OCI-LY7 (cell line): ENCODE results near the gene FREM3. TPM values are rescaled to one million over a fixed set of nuclear protein-coding genes. Genes with fewer than 3 reads are reported as not detected.

ENCODE experiments used
- BruUV-seq: library from RNA; stranded (reverse); fragments of 400-500 nt; replicated peaks from 2 replicates; lab custom pipeline; 2021; lab: Mats Ljungman, UMichigan
- CTCF ChIA-PET: fragments of 300-600 bp; sonication (Branson Sonifier 250); formaldehyde crosslinking; loops from one replicate; lab custom pipeline; 2022; ENCODE audit warnings: antibody characterized with exemption; ENCODE audit not compliant: unreplicated experiment; lab: Charles Lee
- POLR2A ChIA-PET: fragments of 300-600 bp; sonication (Branson Sonifier 250); formaldehyde crosslinking; loops from one replicate; lab custom pipeline; 2022; ENCODE audit warnings: antibody characterized with exemption; lab: Charles Lee
- DNase-seq: peaks from one replicate; pipeline ENCODE4 v3.0.0-alpha.2; 2015; ENCODE audit warnings: low spot score
- H2AFZ ChIP-seq: fragments of 200-600 bp; sonication (generic), shearing (Covaris generic); 2 replicates; pipeline ENCODE4 v1.6.1; 2014; ENCODE audit warnings: mild to moderate bottlenecking, antibody characterized with exemption, low read length, moderate library complexity
- H3K27ac ChIP-seq: fragments of 200-600 bp; sonication (generic); 2 replicates; pipeline ENCODE4 v1.5.1; 2014; ENCODE audit warnings: mixed run types, low read depth, mild to moderate bottlenecking, moderate library complexity, low read length, inconsistent platforms; ENCODE audit not compliant: poor library complexity, severe bottlenecking
- H3K36me3 ChIP-seq: fragments of 200-600 bp; sonication (generic); 2 replicates; pipeline ENCODE4 v1.6.1; 2014; ENCODE audit warnings: mild to moderate bottlenecking, antibody characterized with exemption, low read length, moderate library complexity, mixed read lengths; ENCODE audit not compliant: insufficient read depth
- H3K4me1 ChIP-seq: fragments of 200-600 bp; sonication (generic); 2 replicates; pipeline ENCODE4 v1.5.1; 2014; ENCODE audit warnings: mild to moderate bottlenecking, low read length; ENCODE audit not compliant: insufficient read depth, poor library complexity, severe bottlenecking
- H3K4me2 ChIP-seq: fragments of 200-600 bp; sonication (generic); 2 replicates; pipeline ENCODE4 v1.6.1; 2014; ENCODE audit warnings: mild to moderate bottlenecking, low read length
- H3K4me3 ChIP-seq: fragments of 200-600 bp; sonication (generic); 2 replicates; pipeline ENCODE4 v1.5.1; 2014; ENCODE audit warnings: mild to moderate bottlenecking, low read depth, low read length; ENCODE audit not compliant: poor library complexity, severe bottlenecking
- H3K79me2 ChIP-seq: fragments of 200-600 bp; sonication (generic); 2 replicates; pipeline ENCODE4 v1.6.1; 2016; ENCODE audit warnings: low read depth, mild to moderate bottlenecking, low read length, moderate library complexity, mixed read lengths; ENCODE audit not compliant: insufficient read depth
- H3K9me2 ChIP-seq: fragments of 200-600 bp; sonication (generic); 2 replicates; pipeline ENCODE4 v1.6.1; 2016; ENCODE audit warnings: mild to moderate bottlenecking, low read length, mixed read lengths; ENCODE audit not compliant: insufficient read depth
- H3K9me3 ChIP-seq: fragments of 200-600 bp; sonication (generic); 2 replicates; pipeline ENCODE4 v1.6.1; 2014; ENCODE audit warnings: mild to moderate bottlenecking, mixed run types, low read length, mixed read lengths
- H4K20me1 ChIP-seq: fragments of 200-600 bp; sonication (generic); 2 replicates; pipeline ENCODE4 v1.6.1; 2014; ENCODE audit warnings: mild to moderate bottlenecking, antibody characterized with exemption, low read length, moderate library complexity, mixed read lengths; ENCODE audit not compliant: insufficient read depth
- CTCF ChIP-seq: fragments of 200-600 bp; sonication (generic); conservative IDR thresholded peaks from 2 replicates; pipeline ENCODE4 v1.5.1; 2014; ENCODE audit warnings: mild to moderate bottlenecking, antibody characterized with exemption, low read length, moderate library complexity, mixed read lengths
- EZH2phosphoT487 ChIP-seq: fragments of 200-600 bp; sonication (generic); IDR thresholded peaks from 2 replicates; pipeline ENCODE4 v1.6.1; 2018; ENCODE audit warnings: low read depth, borderline replicate concordance, mild to moderate bottlenecking, mixed run types, antibody characterized with exemption, low read length, moderate library complexity, mixed read lengths
- intact Hi-C: fragments of 100-400 bp; cut with micrococcal nuclease; formaldehyde crosslinking; loops from one replicate; pipeline ENCODE4 v1.10.0; 2022; ENCODE audit not compliant: unreplicated experiment
- total RNA-seq, 2 experiments: library from RNA; depleted of rRNA in 1 of 2; stranded (reverse); fragments of >200 nt in 1 of 2; shearing (Covaris generic) in 1 of 2; gene quantifications; 2 replicates each; pipeline ENCODE4 v1.2.3, GENCODE V29; 2014 to 2022

Gene FREM3
- total RNA-seq, 2 experiments from 2014 or later = not detected

DNA sequence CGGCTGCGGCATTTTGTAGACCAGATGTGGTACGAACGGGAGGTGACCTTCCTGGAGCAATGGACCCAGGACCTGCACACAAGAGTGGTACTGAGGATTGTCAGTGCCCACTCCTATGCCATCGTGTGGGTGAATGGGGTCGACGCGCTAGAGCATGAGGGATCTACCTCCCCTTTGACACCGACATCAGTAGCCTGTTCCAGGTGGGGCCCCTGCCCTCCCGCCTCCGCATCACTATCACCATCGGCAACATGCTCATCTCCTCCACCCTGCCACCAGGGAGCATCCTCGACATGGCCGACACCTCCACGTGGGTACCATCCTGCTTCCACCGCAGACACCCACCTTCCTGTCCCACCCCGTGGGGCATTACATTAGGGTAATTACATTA, 140.7 kb downstream of the FREM3 start:
- DNase-seq = no peak
- no TSS peak for BruUV-seq
- no peak overlapping the region for H3K27ac ChIP-seq

DNA sequence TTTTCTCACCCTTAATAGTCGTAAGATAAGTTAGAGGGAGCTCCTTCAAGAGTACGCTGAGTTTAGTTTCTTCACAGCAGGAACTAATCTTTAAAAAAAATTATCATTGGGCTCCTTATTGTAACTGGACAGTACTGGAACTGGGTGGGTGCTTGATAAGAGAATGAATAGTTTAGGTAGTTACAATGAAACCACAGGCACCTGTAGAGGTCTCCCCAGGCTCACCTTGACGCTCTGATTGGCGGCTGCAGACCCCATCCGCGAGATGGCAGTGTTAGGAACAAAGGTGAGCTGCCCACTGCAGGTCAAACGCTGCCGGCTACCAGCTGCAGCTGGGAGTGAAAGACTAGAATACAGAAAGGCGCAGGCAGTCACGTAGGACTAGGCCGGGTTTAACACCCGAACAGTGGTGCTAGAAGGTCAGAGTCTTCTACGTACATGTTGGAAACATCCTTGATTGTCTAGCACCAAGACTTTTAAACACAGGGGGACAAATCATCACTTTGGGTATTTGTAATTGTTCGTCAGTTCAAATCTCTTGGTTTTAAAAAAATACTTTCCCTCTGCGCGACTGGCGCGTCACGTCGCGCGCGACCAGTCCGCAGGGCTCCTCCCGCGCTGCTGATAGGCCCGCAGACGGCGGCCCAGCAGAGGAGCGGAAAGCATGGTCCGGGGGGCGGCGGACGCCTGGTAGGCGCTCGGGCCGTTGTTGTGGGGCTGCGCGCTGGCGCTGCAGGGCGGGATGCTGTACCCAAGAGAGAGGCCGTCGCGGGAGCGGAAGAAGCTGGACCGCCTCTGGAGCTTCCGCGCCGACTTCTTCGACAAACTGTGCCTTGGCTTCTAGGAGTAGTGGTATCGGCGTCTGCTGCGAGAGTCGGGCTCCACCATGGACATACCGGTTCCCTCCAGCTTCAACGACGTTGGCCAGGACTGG, 141.4 kb downstream of the FREM3 start:
- Histone ChIP-seq H3K36me3 (peaks cover 32% of the 10 kb centered on the region), H3K4me1 (no peaks in the 10 kb centered on the region), H4K20me1 (no peaks in the 10 kb centered on the region), H2AFZ (no peak overlapping the region), H3K9me3 (no peaks in the 10 kb centered on the region), H3K27ac (no peak overlapping the region), H3K4me2 (peak overlapping the region; percentile 25; the same call in 1 of the 2 replicates), H3K4me3 (no peak overlapping the region), H3K9me2 (no peaks in the 10 kb centered on the region), H3K79me2 (no peaks in the 10 kb centered on the region)
- TF ChIP-seq EZH2phosphoT487 (no peak), CTCF (peak; percentile 68)
- DNase-seq = peak; percentile 38
- intact Hi-C loops = no loop called here
- BruUV-seq = no TSS peak
- ChIA-PET CTCF (no interaction called here), POLR2A (interaction anchor here (0.6 to 0.7 kb wide), 2 partner anchors 269 to 531 kb away, joined by 3 read pairs; no protein-coding TSS in a partner anchor)

More for the DNA sequence above, 140.7 kb downstream of the FREM3 start:
- H3K9me3 ChIP-seq = no peaks in the 10 kb centered on the region
- peaks cover 25% of the 10 kb centered on the region for H3K36me3 ChIP-seq
- no peaks in the 10 kb centered on the region for H3K4me1 ChIP-seq
- no peak overlapping the region for H3K4me3 ChIP-seq
- H4K20me1 ChIP-seq = no peaks in the 10 kb centered on the region
- ChIA-PET POLR2A (no interaction called here), CTCF (no interaction called here)
- H3K9me2 ChIP-seq = no peaks in the 10 kb centered on the region
- TF ChIP-seq EZH2phosphoT487 (no peak), CTCF (no peak)
- no peak overlapping the region for H2AFZ ChIP-seq
- intact Hi-C loops = no loop called here
- peak overlapping the region; percentile 25; the same call in 1 of the 2 replicates for H3K4me2 ChIP-seq
- no peaks in the 10 kb centered on the region for H3K79me2 ChIP-seq
